Mammary epithelial cell (primary cell): ENCODE results near the gene ADGRV1.
"Not testable (repeated sequence)": the region's sequence is repeated elsewhere in the genome, so short reads cannot be mapped to it uniquely, and the experiment has no call there.

Source experiments
- EZH2 ChIP-seq: IDR thresholded peaks from 2 replicates; pipeline ENCODE4 v1.6.1; 2012; ENCODE audit warnings: low read length, inconsistent platforms, borderline replicate concordance
- TF ChIP-seq, protein P1 (sequence below), 2 donors: IDR thresholded peaks in 1 of 2; conservative IDR thresholded peaks in 1 of 2; 2 replicates each; pipeline ENCODE4 v1.5.1; 2011 to 2012; ENCODE audit warnings: inconsistent platforms in 2 of 2, low read length in 2 of 2, mild to moderate bottlenecking in 2 of 2, control low read depth in 1 of 2, low read depth in 1 of 2; ENCODE audit not compliant: insufficient read depth in 1 of 2; ENCODE audit errors: extremely low read depth in 1 of 2

DNA sequence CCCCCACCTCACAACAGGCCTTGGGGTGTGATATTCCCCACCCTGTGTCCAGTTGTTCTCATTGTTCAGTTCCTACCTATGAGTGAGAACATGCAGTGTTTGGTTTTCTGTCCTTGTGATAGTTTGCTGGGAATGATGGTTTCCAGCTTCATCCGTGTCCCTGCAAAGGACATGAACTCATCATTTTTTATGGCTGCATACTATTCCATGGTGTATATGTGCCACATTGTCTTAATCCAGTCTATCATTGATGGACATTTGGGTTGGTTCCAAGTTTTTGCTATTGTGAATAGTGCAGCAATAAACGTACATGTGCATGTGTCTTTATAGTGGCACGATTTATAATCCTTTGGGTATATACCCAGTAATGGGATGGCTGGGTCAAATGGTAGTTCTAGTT is 41.7 kb downstream of the ADGRV1 start:
- TF ChIP-seq, protein P1, sequence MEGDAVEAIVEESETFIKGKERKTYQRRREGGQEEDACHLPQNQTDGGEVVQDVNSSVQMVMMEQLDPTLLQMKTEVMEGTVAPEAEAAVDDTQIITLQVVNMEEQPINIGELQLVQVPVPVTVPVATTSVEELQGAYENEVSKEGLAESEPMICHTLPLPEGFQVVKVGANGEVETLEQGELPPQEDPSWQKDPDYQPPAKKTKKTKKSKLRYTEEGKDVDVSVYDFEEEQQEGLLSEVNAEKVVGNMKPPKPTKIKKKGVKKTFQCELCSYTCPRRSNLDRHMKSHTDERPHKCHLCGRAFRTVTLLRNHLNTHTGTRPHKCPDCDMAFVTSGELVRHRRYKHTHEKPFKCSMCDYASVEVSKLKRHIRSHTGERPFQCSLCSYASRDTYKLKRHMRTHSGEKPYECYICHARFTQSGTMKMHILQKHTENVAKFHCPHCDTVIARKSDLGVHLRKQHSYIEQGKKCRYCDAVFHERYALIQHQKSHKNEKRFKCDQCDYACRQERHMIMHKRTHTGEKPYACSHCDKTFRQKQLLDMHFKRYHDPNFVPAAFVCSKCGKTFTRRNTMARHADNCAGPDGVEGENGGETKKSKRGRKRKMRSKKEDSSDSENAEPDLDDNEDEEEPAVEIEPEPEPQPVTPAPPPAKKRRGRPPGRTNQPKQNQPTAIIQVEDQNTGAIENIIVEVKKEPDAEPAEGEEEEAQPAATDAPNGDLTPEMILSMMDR (conservative IDR thresholded peaks at IDR 0.05 in 1 of 2, IDR thresholded peaks at IDR 0.05 in 1 of 2; ENCODE audit: extremely low read depth in 1 of 2, insufficient read depth in 1 of 2, low read depth in 1 of 2, low read length in 2 of 2) = not testable (repeated sequence)
- not testable (repeated sequence) for TF ChIP-seq EZH2
